Osteocyte (in vitro differentiated cells): ENCODE measurements around the gene TENM4. TPM values are rescaled to one million over a fixed set of nuclear protein-coding genes. Genes with fewer than 3 reads are reported as not detected.

Experiments used
- DNase-seq: peaks from one replicate; pipeline ENCODE4 v3.0.0; 2021; ENCODE audit warnings: mixed read lengths; ENCODE audit not compliant: unreplicated experiment; ENCODE audit errors: extremely low spot score
- H3K27ac Mint-ChIP-seq: one replicate; pipeline ENCODE4 v1.8.0; 2021; ENCODE audit warnings: mild to moderate bottlenecking, mixed read lengths; ENCODE audit not compliant: unreplicated experiment
- H3K27me3 Mint-ChIP-seq: one replicate; pipeline ENCODE4 v1.8.0; 2021; ENCODE audit warnings: mixed read lengths; ENCODE audit not compliant: unreplicated experiment
- H3K36me3 Mint-ChIP-seq: one replicate; pipeline ENCODE4 v1.8.0; 2021; ENCODE audit warnings: mixed read lengths; ENCODE audit not compliant: unreplicated experiment
- H3K4me1 Mint-ChIP-seq: one replicate; pipeline ENCODE4 v1.8.0; 2021; ENCODE audit warnings: mixed read lengths; ENCODE audit not compliant: unreplicated experiment
- H3K4me3 Mint-ChIP-seq: one replicate; pipeline ENCODE4 v1.8.0; 2021; ENCODE audit warnings: mild to moderate bottlenecking, moderate library complexity, mixed read lengths; ENCODE audit not compliant: unreplicated experiment
- H3K9me3 Mint-ChIP-seq: one replicate; pipeline ENCODE4 v1.8.0; 2021; ENCODE audit warnings: mixed read lengths; ENCODE audit not compliant: unreplicated experiment
- CTCF ChIP-seq: fragments of 200-600 bp; sonication (generic); IDR thresholded peaks from 2 replicates; pipeline ENCODE4 v1.5.0; 2021; ENCODE audit warnings: antibody characterized with exemption, mild to moderate bottlenecking, moderate library complexity
- total RNA-seq: library from RNA; stranded (reverse); gene quantifications from 2 replicates; pipeline ENCODE4 v1.2.1, GENCODE V29; 2021

TENM4 gene
- total RNA-seq, 1 donor from 2014 or later = 74.1 TPM

GRCh38 chr11:78801161-78801884 lies 639.5 kb downstream of the TENM4 start:
- H3K36me3 Mint-ChIP-seq = peaks cover 5% of the 10 kb centered on the region
- H3K27me3 Mint-ChIP-seq = no peaks in the 10 kb centered on the region
- peak; percentile 17 for TF ChIP-seq CTCF
- H3K4me1 Mint-ChIP-seq = peaks cover 80% of the 10 kb centered on the region
- H3K4me3 Mint-ChIP-seq = no peak overlapping the region
- peak overlapping the region; percentile 98 for H3K27ac Mint-ChIP-seq
- H3K9me3 Mint-ChIP-seq = no peaks in the 10 kb centered on the region
- DNase-seq = no peak

GRCh38 chr11:78800756-78801155 lies 640.1 kb downstream of the TENM4 start:
- Mint-ChIP-seq H3K4me1 (peaks cover 79% of the 10 kb centered on the region), H3K4me3 (no peak overlapping the region), H3K27ac (peak overlapping the region; percentile 98), H3K36me3 (peaks cover 5% of the 10 kb centered on the region), H3K9me3 (no peaks in the 10 kb centered on the region), H3K27me3 (no peaks in the 10 kb centered on the region)
- no peak for DNase-seq
- no peak for TF ChIP-seq CTCF

- Mint-ChIP-seq H3K36me3 (peaks cover 8% of the 10 kb centered on the region), H3K4me3 (no peak overlapping the region), H3K27ac (peak overlapping the region; percentile 98), H3K9me3 (no peaks in the 10 kb centered on the region), H3K4me1 (peaks cover 79% of the 10 kb centered on the region), H3K27me3 (no peaks in the 10 kb centered on the region)
- TF ChIP-seq CTCF = no peak
- DNase-seq = no peak
Observed at GRCh38 chr11:78800096-78800690, 640.6 kb downstream of the TENM4 start.

- H3K4me3 Mint-ChIP-seq = peak overlapping the region; percentile 20
- H3K27ac Mint-ChIP-seq = peak overlapping the region; percentile 98
- TF ChIP-seq CTCF = peak; percentile 77
- H3K9me3 Mint-ChIP-seq = no peaks in the 10 kb centered on the region
- H3K36me3 Mint-ChIP-seq = peaks cover 21% of the 10 kb centered on the region
- DNase-seq = no peak
- peaks cover 79% of the 10 kb centered on the region for H3K4me1 Mint-ChIP-seq
- no peaks in the 10 kb centered on the region for H3K27me3 Mint-ChIP-seq
Observed at GRCh38 chr11:78798663-78799062, 642.2 kb downstream of the TENM4 start.

- Mint-ChIP-seq H3K27ac (peak overlapping the region; percentile 98), H3K4me1 (peaks cover 73% of the 10 kb centered on the region), H3K4me3 (no peak overlapping the region), H3K9me3 (no peaks in the 10 kb centered on the region), H3K27me3 (no peaks in the 10 kb centered on the region), H3K36me3 (peaks cover 29% of the 10 kb centered on the region)
- no peak for TF ChIP-seq CTCF
- DNase-seq = no peak
Observed at GRCh38 chr11:78797559-78797958, 643.3 kb downstream of the TENM4 start.
